ENCODE data around the gene SPI1.

The SPI1 gene

DNA sequence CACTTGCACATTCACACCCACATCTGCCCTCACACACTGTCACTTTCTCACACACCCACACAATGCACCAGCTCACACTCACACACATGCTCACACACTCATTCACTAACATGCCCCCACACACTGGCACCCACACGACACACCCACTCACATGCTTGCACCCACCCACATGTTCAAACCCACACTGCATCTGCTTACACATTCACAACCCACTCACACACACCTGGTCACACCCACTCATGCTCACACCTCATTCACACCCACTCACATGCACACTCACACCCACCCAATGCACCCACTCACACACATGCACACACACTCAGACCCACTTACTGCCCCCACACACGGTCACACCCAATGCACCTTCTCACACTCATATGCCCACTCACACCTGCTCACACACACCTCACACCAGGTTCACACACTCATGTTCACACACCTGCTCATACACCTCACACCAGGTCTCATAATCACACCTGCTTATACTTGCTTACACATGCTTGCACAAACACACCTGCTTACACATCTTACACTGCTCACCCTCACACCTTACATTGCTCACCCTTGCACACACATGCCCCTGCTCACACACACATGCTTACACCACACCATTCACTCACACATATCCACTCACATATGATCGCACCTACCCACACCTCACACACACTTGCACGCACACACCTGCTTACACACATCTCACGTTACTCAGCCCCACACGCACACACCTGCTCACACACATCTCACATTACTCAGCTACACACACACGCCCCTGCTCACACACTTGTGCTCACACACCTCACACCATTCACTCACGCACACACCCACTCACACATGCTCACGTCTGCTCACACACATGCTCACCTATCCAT lies 22.0 kb downstream of the SPI1 start:
- no peak for DNase-seq

DNA sequence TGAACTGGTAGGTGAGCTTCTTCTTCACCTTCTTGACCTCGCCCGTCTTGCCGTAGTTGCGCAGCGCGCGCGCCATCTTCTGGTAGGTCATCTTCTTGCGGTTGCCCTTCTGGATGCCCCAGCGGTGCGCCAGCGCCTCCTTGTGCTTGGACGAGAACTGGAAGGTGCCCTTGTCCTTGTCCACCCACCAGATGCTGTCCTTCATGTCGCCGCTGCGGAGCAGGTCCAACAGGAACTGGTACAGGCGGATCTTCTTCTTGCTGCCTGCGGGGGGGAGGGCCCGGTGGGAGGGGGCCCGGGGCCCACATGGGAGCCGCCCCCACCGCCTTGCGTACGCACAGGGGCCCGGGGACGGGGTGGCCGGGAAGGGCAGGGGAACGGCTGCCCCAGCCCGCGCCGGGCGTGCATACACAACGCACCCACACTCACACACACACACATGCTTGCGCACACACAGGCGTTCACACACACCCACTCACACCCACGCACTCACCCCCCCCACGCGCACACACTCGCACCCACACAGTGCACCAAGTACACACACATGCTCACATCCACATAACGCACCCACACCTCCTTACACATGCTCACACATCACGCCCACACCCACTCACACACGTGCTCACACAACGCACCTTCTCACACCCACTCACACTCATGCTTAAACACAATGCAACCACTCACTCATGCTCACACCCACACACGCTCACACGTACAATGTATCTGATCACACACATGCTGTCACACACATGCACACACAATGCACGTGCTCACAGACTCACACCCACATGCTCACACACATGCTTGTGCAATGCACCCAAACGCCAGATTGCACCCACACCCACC lies 22.8 kb downstream of the SPI1 start:
- DNase-seq: peak; percentile 60

DNA sequence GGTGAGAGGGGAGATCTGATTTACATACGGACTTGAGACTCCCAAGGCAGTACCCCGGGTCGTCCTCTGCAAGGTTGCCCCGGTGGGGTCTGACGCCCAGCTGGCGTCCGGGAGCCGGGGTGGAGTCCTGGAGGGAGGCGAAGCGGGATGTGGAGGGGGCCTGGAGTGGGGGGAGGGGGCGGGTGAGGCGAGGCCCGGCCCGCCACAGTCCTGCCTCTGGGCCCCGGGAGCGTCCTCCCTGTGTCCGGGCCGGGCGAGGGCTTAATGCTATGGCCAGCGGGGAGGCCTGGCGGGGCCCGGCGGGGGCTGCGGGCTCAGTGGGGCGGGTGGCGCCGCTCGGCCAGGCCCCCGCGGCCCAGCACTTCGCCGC lies 23.4 kb downstream of the SPI1 start:
- no peak for DNase-seq

DNA sequence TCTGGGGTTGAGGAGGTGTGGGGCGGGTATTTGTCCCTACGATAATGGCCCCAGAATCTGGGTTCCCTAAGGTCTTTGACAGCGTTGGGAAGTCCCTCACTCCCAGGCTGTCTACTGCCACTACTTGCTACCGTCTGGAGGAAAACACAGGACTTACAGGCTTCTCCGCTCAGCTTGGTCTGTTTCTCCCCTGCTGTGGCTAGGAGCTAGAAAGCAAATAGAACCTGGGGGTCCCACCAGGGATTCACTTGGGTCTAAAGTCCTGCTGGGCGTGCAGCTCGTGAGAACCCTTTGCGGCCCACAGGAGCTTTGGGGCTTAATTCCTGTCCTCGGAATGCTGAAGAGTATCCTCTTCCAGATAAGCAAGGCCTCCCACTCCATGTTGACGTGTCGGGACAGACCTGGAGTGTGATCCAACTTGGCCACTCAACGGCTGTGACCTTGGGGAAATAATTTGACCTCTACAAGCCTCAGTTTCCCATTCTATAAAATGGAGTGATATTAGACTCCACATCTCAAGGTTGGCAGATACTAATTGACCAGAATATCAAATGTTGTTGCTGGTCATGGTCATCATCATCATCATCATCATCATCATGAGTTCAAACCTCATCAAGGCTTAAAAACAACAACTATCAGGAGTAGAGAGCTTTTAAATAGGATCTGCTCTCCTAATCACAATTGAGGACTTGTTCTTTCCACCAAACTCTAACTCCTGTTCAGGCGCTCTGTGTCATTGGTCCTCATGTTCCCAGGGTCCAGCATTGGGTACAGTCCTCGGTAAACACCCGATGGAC lies 24.2 kb downstream of the SPI1 start:
- DNase-seq: no peak

DNA sequence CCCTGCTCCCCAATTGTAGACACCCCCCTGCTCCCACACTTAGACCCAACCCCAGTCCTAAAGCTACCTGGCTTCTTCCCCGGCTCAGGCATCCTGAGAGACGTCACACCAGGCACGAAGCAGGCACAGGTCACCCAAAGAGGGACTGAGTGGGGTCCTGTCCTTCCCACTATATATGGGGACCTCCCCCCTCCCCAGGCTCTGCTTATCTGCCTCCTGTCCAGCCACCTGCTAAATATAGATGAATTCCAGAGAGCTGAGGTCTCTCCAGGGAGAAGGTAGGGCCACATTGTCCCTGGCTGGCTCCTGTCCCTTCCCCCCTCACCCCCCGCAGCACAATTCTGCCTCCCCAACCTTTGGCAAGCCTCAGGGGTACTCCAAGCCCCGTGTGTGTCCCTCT lies 25.8 kb downstream of the SPI1 start, which contains the start of gene MYBPC3:
MYBPC3 (minus strand) TSS at position 147 of the 400 bp plus-strand sequence; CDS start at position 92, 55 bp downstream.
- no peak for DNase-seq

DNA sequence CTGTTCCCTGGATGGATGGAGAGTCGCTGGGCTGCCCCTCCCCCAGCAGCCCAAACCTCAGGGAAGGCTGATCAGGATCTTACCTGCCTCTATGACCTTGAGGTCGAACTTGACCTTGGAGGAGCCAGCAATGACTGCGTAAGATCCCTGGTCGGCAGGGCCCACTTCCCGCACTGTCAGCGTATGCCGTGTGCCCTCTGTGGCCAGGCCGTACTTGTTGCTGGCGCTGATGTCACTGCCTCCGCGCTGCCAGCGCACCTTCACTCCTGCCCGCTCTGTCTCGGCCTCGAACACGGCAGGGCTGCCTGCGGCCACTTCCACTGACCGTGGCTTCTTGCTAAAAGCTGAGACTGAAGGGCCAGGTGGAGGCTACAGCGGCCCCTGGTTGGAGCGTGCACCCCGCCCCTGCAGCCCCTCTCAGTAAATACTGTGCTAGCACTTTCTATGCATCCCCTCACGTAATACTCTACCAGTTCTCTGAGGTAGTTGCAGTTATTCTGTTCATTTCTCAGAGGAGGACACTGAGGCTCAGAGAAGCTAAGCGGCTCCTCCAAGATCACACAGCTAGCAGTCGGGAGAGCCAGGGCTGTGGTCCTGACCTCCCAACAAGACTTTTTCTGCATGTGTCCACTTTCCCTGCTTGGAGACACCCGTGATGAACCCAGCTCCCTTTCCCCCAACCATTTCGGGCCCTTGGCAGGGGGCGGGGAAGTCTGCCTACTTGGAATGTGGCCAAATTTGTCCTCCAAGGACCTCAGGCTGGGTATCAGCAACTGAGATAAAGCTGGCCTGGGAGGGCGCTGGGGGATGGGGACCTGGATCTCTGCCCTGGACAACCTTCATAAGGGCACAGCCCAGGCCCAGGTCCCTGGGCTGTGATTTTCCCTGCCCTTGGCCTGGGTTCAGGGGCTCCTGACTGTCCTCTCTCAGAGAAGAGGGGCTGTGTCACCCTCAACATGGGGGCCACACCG lies 26.9 kb downstream of the SPI1 start:
- DNase-seq: no peak

DNA sequence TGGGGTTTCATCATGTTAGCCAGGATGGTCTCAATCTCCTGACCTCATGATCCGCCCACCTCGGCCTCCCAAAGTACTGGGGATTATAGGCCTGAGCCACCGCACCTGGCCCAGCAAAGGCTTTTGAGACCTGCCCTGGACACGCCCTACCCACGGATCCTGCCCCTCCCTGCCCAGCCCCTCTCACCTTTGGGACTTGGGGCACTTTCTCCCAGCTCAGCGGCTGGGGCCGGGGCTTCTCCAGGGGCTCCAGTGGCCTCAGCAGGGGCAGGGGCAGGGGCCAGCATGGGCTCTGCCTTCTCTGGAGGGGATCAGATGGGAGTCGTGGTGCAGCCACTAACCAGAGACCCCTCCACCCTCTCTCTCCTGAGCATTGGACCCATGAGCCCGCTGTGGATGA lies 28.0 kb downstream of the SPI1 start:
- DNase-seq: no peak

DNA sequence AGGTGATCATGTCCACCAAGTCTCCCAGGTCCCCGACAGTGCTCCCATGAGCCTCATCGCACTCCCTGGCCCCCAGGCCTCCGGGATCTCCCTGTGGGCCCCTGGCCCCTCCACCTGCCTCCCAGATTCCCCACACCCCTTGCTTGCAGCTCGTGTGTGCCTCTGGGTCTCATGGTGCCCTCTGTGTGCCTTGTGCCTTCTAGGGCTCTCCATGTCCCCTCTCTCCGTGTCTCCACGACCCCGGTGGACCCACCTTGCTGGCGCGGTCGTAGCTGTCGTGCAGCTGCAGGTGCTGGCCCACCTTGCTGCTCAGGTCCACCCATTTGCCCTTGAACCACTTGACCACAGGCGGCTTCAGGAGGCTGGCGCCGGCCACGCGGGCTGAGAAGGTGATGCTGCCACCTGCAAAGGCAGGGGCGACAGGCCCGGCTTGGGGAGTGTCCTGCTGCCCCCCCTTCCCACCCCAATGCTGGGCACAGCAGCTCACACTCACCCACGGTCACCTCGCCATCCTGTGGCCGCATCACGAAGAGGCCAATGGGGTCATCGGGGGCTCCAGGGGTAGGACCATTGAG lies 28.7 kb downstream of the SPI1 start:
- no peak for DNase-seq

DNA sequence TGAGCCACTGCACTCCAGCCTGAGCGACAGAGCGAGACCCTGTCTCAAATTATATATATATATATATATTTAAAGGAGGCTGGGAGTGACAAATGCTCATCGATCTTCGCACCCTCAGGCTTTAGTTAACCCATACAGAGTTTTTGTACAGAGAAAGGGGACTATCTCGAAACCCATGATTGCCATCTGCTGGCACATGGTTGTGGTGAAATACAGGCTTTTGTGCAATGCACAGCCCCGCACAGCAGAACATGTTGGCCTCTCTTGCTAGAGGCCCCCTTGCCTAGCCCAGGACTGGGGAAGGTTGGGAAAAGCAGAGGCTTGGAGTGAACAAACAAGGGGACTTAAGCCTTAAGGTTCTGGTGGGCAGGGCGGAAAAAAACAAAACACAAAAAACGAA lies 29.5 kb downstream of the SPI1 start:
- no peak for DNase-seq

DNA sequence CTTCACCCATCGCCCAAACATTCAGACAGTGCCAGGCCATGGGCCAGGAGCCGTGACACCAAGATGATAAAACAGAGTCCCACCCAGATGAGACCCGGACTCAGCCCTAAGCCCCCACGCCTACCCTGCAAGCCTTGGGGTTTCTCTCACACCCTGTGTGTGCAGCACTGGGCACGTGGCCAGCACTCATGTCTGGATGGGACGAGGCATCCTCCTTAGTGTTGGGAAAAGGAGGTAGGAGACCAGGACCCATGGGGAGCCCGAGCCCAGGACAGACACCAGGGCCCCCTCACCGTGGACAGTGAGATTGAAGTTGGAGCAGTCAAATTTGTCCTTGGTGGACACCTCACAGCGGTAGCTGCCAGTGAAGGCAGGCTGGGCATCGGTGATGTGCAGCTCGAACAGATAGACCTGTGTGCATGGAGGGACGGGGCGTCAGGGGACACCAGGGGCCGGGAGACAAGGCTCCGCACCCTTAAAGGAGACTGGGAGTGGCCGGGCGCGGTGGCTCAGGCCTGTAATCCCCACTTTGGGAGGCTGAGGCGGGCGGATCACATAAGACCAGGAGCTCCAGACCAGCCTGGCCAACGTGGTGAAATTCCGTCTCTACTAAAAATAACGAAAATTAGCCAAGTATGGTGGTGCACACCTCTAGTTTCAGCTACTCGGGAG lies 30.1 kb downstream of the SPI1 start:
- DNase-seq: no peak

DNA sequence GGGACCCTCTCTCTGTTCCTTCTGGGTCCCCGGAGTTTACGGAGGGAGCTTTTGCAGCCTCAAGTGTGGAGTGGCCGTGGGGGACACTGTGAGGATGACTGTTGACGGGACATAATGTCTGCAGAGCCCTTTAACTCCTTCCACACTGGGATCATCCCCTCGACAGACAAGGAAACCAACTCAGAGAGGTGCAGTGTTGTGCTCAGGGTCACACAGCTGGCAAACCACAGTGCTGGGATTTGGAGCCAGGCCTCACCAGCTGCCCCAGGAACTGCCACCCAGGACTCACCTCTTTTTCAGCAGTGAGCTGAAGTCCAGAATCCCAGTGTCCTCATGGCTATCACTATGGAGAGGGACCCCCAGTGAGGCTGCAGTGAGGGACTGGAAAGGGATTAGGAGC lies 31.2 kb downstream of the SPI1 start:
- DNase-seq: no peak

DNA sequence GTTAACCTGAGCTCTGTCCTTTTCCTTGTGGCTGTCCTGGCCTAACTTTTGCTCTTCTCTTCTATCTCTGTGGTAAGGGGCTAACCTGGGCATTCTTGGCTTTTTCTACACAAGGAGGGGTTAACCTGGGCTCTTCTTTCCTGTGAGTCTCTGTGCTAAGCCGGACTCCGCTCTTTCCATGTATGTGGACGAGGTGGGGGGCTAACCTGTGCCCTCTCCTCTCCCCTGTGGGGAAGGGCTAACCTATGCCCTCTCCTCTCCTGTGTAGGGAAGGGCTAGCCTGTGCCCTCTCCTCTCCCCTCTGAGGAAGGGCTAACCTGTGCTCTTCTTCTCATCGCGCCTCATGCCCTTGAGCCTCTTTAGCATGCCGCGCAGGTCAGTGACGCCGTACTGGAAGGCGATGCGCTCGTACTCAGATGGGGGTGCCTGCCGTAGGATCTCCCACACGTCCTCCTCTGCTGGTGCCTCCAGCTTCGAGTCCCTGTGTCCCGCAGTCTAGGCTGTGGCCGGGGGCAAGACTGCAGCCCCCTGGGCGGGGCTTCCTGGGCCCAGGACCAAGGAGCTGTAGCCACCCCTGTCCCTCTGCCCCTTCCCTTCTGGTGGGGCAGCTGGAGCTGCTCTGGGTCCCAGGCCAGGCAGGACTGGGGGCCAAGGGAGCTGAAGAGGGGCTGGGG lies 32.3 kb downstream of the SPI1 start:
- DNase-seq: no peak

DNA sequence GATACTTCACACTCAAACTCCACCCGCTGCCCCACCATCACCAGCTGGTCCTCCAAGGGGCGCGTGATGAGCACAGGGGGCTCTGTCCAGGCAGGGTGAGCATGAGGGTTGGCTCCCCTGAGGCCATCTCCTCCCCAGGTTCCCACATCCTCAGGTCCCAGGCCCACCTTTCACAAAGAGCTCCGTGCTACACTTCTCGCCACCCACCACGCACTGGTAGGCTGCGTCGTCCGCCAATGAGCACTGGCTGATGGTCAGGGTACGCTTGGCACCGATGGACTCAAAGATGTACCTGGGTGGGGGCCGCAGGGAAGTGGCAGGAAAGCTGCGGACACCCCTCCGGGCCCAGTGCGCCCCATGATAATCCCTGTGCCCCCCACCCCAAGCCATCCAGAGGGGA lies 35.5 kb downstream of the SPI1 start:
- no peak for DNase-seq

DNA sequence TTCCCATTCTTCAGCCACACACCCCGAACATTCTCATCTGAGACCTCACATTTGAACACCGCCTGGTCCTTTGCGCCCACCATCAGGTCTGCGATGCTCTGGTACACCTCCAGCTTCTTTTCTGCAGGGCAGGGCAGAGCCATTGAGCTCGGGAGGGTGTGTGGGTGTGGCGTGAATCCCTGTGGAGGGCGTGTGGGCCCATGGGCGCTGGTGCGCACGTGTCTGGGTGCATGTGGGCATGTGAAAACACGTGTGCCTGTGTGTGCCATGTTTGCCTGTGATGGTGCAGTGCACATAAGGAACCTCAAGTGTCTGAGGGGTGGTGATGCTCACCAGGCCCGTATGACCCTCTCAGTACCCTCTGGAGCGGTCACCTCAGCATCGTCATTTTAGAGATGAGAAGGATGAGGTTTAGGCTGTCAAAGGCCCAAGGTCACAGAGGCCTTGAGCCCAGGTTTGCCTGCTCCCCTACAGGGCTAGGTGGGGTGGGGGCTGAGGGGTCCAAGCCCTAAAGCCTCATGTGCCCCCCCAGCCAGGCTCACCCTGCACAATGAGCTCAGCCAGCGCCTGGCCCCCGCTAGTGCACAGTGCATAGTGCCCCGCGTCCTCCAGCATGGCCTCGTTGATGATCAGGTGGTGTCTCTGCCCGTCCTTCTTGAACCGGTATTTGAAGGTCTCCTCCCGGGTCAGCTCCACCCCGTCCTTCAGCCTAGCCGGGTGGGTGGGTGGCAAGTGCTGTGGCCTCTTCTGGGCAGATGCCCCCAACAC lies 36.1 kb downstream of the SPI1 start:
- no peak for DNase-seq

DNA sequence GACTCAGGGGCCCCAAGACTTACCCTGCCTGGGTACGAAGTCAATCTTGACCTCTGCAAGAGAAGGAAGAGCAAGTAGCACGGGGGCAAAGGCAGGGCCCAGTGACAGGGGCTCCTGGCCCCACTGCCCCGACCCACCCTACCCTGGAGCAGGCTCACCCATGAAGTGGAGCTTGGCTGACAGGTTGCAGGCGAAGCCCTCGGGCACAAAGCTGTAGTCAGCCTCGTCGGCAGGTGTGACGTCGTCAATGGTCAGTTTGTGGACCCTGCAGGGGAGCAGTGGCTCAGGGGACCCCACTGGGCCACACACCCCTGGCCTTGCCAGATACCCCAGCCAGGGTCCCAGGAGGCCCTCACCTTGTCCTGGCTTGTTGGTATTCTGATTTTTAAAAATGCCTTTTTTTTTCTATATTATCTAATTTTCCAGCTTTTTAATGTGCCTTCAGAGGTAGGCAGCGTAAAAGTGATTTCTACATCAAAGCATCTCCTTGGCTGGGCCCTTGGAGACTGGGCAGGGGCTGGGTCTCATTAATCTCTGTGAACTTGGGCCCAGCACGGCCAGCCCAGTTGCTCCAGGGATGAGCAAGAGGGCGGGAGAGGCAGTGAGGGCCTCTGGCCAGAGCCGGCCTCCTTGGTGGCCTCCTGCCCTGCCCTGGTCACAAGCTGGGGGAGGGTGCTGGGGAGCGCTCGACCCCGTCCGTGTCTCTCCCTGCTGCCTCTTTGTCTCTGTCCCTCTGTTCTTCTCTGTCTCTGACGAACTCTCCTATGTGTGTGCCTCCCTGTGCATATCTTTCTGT lies 37.2 kb downstream of the SPI1 start:
- no peak for DNase-seq

DNA sequence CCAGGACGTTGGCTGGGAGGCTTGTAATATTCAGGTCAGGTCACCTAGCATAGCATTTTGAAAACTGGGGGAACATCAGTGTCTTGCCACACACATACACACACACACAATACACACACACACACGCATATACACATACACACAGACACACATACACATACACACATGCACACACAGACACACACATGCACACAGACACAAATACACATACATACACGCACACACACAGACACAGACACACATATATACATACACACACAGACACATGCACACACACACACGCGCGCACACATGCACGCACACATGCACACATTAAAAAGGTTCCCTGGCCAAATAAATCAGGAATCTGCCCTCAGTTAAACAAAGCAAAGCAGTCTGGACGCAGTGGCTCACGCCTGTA lies 38.3 kb downstream of the SPI1 start:
- DNase-seq: no peak

DNA sequence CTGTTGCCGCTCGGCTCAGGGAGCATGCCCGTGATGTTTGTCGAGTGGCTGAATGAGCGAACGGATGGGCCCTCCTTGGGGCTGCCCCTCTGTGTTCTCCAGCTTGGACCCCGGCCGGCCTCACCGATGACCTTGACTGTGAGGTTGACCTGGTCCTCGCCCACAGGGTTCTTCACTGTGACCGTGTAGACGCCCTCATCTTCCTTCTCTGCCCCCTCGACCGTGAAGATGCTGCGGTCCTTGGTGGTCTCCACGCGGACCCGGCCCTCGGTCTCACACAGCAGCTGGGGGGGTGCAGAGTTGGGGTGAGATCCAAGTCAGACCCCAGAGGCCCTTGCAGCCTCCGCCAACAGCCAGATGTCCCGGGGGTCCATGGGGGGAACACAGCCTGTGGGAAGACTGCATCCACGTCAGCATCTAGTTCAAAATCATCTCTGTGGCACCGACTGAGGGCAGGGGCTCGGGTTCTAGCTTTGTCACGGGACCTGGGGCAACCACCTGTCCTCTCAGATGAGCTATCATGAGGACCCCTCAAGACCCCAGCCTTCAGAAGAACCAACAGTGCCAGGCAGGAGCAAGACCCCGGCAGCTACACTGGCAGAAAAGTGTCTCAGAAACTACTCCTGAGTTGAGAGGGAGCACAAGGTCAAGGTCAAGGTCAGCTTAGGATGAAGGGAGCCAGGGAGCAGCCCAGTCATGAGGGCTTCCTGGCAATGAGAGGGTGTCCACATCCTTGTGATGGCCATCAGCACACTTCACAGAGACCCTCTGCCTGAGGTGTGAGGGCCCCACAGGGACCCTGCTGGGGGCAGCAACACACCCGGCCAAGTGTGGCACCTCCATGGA lies 39.7 kb downstream of the SPI1 start:
- DNase-seq: no peak
